Cardiac fibroblast (primary cell): ENCODE results near the gene ABLIM3.

Experiments used
- DNase-seq, 2 donors: peaks; one replicate each; pipeline versions ENCODE4 v3.0.0 to v3.0.0-alpha.2; 2010; ENCODE audit warnings: low read depth in 2 of 2
- H3K4me3 ChIP-seq, 2 donors: replicated peaks in 1 of 2; 1 replicate in 1 of 2; 2 replicates in 1 of 2; pipeline ENCODE4 v1.5.1; 2011; ENCODE audit warnings: low read depth in 2 of 2, low read length in 2 of 2, mild to moderate bottlenecking in 2 of 2, moderate library complexity in 1 of 2
- CTCF ChIP-seq: IDR thresholded peaks from one replicate; pipeline ENCODE4 v1.5.1; 2011; ENCODE audit warnings: low read depth, mild to moderate bottlenecking, low read length, inconsistent platforms

ABLIM3 gene

GRCh38 chr5:149138182-149138923 lies 2.9 kb upstream of the ABLIM3 start:
- H3K4me3 ChIP-seq = no peak overlapping the region
- TF ChIP-seq CTCF = no peak
- DNase-seq = no peak

DNA sequence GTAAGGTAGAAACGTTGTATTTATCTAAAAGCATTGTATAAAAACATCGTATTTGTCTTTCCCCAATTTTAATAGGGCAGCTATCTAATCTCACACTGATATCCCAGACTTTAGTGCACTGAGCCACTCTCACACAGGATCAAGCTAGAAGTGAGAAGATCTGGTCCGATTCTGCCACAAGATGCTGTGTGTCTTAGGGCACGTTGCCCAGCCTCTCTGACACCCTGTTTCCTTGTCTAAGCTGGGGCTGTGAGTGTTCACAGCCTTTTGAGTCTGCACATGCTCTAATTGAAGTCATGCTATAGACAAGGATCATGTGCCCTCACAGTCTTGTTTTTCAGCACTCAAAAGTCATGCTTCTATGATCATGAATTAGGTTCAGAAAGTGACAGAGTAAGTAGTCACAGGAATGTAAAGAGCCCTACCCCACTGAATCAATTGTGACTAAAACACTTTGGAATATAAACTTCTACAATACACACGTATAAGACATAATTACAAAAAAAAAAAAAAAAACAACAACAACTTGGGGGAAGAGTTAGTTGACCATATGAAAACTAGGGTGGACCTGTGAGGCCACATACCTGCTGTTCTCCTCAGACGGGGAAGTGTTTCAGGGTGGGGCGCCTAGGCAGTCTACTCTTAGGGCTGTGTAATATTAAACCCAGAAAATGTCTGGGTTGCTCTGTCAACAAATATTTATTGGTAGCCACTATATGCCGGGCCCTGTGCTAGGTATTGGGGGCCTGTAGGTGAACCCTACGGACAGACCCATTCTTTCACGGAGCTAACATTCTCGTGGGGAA lies 893 bp upstream of the ABLIM3 start:
- H3K4me3 ChIP-seq = no peak overlapping the region
- no peak for TF ChIP-seq CTCF
- no peak for DNase-seq

DNA sequence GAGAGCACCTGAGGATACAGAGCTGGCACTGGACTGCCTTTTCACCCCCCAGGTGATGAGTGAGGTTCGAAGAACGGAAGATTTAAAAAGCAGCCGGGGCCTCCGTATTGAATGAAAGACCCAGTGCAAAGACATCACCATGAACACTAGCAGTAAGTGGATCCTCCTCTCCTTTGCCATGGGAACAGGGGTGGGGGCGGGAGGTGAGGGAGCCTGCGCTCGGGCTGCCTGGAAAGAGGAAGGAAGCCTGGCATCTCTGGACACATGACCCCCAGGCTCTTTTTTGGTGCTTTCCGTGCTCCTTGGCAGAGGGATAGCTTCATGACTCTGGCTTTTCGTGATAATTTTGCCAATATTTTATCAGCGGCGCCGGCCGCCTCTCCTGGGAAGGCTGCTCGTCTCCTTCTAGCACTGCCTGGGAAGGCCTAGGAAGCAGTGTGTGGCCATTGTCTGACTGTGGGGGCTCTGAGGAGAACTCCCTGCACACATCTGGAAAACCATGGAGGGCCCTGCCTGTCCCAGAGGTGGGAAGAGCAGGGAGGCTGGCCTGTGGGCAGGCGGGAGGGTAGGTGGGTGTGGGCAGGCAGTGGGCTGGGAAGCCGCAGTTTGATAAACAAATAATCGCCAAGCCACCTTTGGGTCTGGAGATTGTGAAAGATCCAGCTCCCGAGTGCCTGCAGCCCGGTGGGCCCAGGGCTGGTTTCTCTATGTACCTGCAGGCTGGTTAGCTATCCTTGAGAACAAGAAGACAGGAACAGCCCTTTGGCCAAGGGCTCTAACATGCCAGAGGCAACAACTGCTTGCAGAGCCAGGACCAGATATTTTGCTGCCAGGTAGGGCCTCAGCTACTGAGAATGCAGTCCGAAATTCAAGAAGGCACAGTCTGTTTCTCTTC lies 911 bp downstream of the ABLIM3 start:
- H3K4me3 ChIP-seq = peak overlapping the region; percentile 63 to 89
- TF ChIP-seq CTCF = no peak
- peak; percentile 48 to 62 for DNase-seq

DNA sequence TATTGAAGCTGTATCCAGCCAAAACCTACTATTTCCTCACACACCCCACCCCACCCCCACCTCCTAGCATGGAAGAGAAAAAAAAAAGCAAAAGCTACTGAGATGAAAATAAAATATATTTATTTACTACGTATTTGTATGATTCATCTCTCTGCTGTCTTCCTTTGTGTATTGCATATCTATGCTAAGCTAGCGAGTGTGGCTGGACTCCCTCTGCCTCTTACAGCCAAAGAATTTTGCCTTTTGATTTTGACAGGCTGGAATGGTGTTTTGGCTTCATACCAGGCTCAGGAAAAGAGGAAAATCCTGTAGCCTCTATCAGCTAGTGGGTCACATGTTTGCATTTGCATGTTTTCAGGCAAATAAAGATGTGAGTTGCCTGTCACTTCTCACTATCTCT lies 2.2 kb downstream of the ABLIM3 start:
- H3K4me3 ChIP-seq = peak overlapping the region in 1 of 2 donors; percentile 29
- peak; percentile 77 to 96 for DNase-seq
- no peak for TF ChIP-seq CTCF

DNA sequence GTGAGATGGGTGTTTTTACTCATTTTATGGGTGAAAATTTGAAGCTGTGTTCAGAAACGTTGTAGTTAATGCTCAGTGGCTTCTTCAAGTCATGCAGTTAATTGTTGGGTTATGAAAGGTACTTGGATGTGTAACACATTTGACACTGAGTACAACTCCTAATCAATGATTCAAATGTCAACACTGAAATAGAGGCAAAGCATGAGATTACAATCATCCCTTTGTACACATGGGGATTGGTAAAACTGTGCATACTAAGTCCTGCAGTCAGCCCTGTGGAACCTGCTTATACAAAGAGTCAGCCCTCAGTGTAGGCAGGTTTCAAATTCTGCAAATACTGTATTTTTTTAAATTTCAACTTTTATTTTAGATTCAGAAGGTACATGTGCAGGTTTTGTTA lies 3.3 kb downstream of the ABLIM3 start:
- no peak for TF ChIP-seq CTCF
- DNase-seq = no peak
- peak overlapping the region in 1 of 2 donors; percentile 29 for H3K4me3 ChIP-seq

- DNase-seq = no peak
- TF ChIP-seq CTCF = no peak
- no peak overlapping the region for H3K4me3 ChIP-seq
These were observed 3.8 kb downstream of the ABLIM3 start for GRCh38 chr5:149145138-149145537.
